LNCaP clone FGC (cell line): ENCODE measurements around the gene SLF2.
A peak's percentile ranks its signal among the peaks of the same experiment; 100 is the strongest.

ENCODE experiments used
- DNase-seq: peaks from one replicate; pipeline ENCODE4 v3.0.0-alpha.2; 2011; ENCODE audit warnings: low read depth
- H3K4me3 ChIP-seq: 2 replicates; pipeline ENCODE4 v1.5.1; 2011; ENCODE audit warnings: mild to moderate bottlenecking, low read depth, low read length, control low read depth
- TF ChIP-seq, protein P1 (sequence below): IDR thresholded peaks from 2 replicates; pipeline ENCODE4 v1.5.1; 2012; ENCODE audit warnings: mild to moderate bottlenecking; ENCODE audit not compliant: control insufficient read depth, insufficient read depth; ENCODE audit errors: extremely low read depth

The SLF2 gene

GRCh38 chr10:101008823-101009423 lies 96.2 kb downstream of the SLF2 start:
- no peak for DNase-seq
- no peak overlapping the region for H3K4me3 ChIP-seq
- TF ChIP-seq, protein P1, sequence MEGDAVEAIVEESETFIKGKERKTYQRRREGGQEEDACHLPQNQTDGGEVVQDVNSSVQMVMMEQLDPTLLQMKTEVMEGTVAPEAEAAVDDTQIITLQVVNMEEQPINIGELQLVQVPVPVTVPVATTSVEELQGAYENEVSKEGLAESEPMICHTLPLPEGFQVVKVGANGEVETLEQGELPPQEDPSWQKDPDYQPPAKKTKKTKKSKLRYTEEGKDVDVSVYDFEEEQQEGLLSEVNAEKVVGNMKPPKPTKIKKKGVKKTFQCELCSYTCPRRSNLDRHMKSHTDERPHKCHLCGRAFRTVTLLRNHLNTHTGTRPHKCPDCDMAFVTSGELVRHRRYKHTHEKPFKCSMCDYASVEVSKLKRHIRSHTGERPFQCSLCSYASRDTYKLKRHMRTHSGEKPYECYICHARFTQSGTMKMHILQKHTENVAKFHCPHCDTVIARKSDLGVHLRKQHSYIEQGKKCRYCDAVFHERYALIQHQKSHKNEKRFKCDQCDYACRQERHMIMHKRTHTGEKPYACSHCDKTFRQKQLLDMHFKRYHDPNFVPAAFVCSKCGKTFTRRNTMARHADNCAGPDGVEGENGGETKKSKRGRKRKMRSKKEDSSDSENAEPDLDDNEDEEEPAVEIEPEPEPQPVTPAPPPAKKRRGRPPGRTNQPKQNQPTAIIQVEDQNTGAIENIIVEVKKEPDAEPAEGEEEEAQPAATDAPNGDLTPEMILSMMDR = no peak

DNA sequence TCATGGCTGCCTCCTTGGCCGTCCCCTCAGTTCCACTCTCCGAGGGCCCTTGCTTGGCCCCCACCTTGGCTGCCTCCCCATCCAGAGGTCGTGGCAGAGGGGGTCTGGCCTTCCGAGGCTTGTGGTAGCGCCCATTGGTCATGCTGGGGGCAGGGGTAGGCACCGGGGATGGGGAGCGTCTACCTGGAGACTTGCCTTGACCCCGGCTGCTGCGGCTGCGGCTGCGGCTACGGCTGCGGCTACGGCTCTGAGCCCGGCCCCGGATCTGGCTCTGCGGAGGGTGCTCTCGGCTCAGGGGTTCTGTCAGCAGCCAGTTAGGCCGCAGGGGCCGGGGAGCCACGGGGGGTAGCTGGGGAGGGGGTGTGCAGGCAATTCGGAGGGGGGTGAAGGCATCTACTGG lies 97.6 kb downstream of the SLF2 start:
- TF ChIP-seq, protein P1 = no peak
- DNase-seq = no peak
- no peak overlapping the region for H3K4me3 ChIP-seq

DNA sequence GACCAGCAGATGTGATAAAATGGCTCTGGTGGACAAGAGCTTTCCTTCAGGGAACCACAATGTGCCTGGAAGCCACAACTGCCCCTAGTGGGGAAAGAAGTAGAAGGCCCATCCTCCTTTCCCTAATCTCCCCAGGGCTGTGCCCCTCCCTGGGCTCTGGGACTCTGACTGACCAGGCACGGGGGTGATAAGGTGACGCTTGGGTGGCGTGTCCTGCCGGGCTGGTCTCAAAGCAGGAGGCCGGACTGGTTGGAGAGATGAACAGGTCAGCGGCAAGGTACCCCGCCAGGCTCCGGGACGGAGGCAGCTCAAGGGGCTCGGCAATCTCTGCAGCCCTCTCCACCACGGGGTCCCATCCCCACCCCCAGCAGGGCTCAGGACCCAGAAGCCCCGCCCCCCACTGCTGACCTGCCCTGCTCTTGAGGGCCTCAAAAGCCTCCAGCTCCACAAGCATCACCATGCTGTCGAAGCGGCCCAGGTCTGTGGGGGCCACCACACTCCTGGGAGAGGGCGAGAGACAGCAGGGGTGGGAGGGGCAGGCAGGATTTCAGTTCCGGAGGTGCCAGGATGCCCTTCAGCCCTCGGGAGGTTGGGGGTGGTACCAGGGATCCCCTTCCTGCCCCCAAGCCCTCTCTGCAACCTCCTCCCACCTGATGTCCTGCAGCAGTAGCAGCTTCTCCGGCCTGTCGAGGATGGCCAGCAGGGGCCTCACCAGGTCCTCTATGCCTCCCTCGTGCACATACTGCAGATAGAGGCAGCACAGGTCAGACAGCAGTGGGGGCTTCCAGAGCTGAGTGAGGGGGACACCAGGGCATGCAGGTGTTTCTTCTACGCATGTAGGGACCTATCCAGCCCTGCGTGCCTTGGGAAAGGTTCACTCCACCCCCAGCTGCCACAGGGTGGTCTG lies 99.0 kb downstream of the SLF2 start:
- no peak for DNase-seq
- TF ChIP-seq, protein P1 = no peak
- no peak overlapping the region for H3K4me3 ChIP-seq

DNA sequence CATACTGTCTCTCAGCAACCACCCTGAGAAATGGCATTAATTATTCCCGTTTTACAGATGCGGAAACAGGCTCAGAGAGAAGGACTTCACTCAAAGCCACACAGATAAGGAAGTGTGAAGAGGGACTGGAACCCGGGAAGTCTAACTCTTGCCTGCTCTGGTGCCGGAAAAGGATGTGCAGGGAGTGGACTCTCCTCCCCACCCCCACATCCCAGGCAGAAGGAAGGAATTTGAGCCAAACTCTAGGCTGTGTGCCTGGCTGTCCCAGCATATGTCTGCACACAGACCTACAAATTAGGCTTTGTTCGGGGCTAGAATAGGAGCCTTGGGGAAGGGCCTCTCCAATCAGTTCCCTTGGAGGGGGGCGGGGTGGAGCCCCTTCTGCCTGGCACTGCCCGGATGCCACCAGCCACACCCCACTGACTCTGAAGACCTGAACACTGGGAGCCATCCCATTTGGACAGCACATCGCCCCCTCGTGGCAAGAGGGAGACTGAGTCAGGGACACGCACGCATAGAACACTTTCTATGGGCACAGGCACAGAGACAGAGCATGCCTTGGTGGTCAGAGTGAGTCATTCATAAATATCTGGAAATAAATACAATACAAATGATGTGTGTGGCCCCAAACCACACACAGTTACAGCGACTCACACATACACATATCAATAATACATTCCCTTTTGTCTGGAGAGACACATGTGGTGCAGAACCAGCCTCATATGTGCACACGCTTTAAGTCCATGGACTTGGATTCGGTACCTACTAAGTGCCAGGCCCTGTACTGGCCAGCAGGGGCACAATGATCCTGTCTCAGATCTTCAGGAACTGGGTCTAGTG lies 100.0 kb downstream of the SLF2 start:
- TF ChIP-seq, protein P1 = peak; percentile 65
- no peak for DNase-seq
- H3K4me3 ChIP-seq = no peak overlapping the region

DNA sequence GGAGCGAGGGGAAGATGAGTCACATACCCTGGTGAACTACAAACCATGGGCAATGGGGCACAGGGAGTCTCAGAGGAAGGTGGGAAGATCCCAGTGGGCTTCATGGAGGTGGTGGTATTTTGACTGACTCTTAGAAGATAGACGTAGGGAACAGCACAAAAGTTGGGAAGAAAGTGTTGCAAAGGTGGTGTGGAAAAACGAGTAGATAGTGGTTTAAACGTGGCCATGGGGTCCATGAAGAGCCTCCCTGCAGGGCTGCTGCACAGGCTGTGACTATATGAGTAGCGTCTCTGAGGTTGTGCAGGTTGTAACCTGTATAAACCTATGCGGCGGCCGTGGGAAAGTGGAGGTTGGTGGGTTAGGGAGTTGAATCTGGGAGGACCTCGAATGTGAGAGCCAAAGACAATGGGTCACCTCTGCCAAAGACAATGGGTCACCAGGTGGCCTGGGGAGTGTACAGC lies 100.6 kb downstream of the SLF2 start:
- DNase-seq = no peak
- TF ChIP-seq, protein P1 = no peak
- no peak overlapping the region for H3K4me3 ChIP-seq

- no peak for DNase-seq
- TF ChIP-seq, protein P1 = peak; percentile 50
- no peak overlapping the region for H3K4me3 ChIP-seq
Measured at GRCh38 chr10:101014230-101014884, 101.6 kb downstream of the SLF2 start.
